ENCODE measurements around the gene NOD2. TPM values are rescaled to one million over a fixed set of nuclear protein-coding genes. Genes with fewer than 3 reads are reported as not detected.
A peak's percentile ranks its signal among the peaks of the same experiment; 100 is the strongest.

NOD2 gene
- total RNA-seq, 1 donor from 2014 or later: 2.9 TPM

GRCh38 chr16:50699326-50700159, 6.1 kb downstream of the NOD2 start:
- Mint-ChIP-seq H3K4me3 (peak overlapping the region; percentile 32), H3K4me1 (peaks cover 61% of the 10 kb centered on the region), H3K27me3 (no peaks in the 10 kb centered on the region), H3K27ac (peak overlapping the region; percentile 62), H3K36me3 (ENCODE audit: low read depth) (peaks cover 4% of the 10 kb centered on the region), H3K9me3 (peaks cover 6% of the 10 kb centered on the region)
- POLR2A ChIA-PET: interaction anchor here (0.7 to 3.9 kb wide), 3 partner anchors 15 to 42 kb away, joined by 3 to 34 read pairs (median 6); partner anchors contain the start of genes CYLD and SNX20
- TF ChIP-seq CTCF (IDR thresholded peaks at IDR 0.05): no peak
- ATAC-seq (ENCODE audit: low read depth): no peak
- DNase-seq: no peak
- CTCF ChIA-PET: interaction anchor here (0.6 kb wide), 1 partner anchor 346 kb away, joined by 3 read pairs; no protein-coding TSS in a partner anchor
- intact Hi-C loops (cut with micrococcal nuclease): no loop called here

GRCh38 chr16:50702725-50703124, 9.3 kb downstream of the NOD2 start:
- peaks cover 11% of the 10 kb centered on the region for H3K36me3 Mint-ChIP-seq (ENCODE audit: low read depth)
- H3K27me3 Mint-ChIP-seq: no peaks in the 10 kb centered on the region
- H3K4me3 Mint-ChIP-seq: no peak overlapping the region
- no peak overlapping the region for H3K27ac Mint-ChIP-seq
- no peak for ATAC-seq (ENCODE audit: low read depth)
- no peak for TF ChIP-seq CTCF (IDR thresholded peaks at IDR 0.05)
- ChIA-PET CTCF (interaction anchor here (0.9 kb wide), 1 partner anchor 104 kb away, joined by 3 read pairs; no protein-coding TSS in a partner anchor), POLR2A (interaction anchor here (1.4 to 2.1 kb wide), 3 partner anchors 14 to 39 kb away, joined by 3 to 5 read pairs (median 3); partner anchors contain the start of gene CYLD)
- peaks cover 20% of the 10 kb centered on the region for H3K9me3 Mint-ChIP-seq
- no peak for DNase-seq
- intact Hi-C loops (cut with micrococcal nuclease): no loop called here
- peaks cover 31% of the 10 kb centered on the region for H3K4me1 Mint-ChIP-seq

GRCh38 chr16:50704245-50704644, 10.8 kb downstream of the NOD2 start:
- CTCF ChIA-PET: no interaction called here
- no peak for TF ChIP-seq CTCF (IDR thresholded peaks at IDR 0.05)
- intact Hi-C loops (cut with micrococcal nuclease): no loop called here
- Mint-ChIP-seq H3K4me3 (no peak overlapping the region), H3K9me3 (peaks cover 20% of the 10 kb centered on the region), H3K27me3 (no peaks in the 10 kb centered on the region), H3K4me1 (peaks cover 27% of the 10 kb centered on the region), H3K27ac (no peak overlapping the region), H3K36me3 (ENCODE audit: low read depth) (peaks cover 11% of the 10 kb centered on the region)
- POLR2A ChIA-PET: interaction anchor here (1.4 kb wide), 1 partner anchor 12 kb away, joined by 3 read pairs; no protein-coding TSS in a partner anchor
- DNase-seq (no peak), ATAC-seq (ENCODE audit: low read depth) (no peak)

- Mint-ChIP-seq H3K9me3 (peaks cover 20% of the 10 kb centered on the region), H3K36me3 (ENCODE audit: low read depth) (peaks cover 11% of the 10 kb centered on the region), H3K27ac (no peak overlapping the region), H3K27me3 (no peaks in the 10 kb centered on the region), H3K4me1 (peaks cover 27% of the 10 kb centered on the region), H3K4me3 (no peak overlapping the region)
- DNase-seq (no peak), ATAC-seq (ENCODE audit: low read depth) (no peak)
- ChIA-PET POLR2A (no interaction called here), CTCF (no interaction called here)
- TF ChIP-seq CTCF (IDR thresholded peaks at IDR 0.05): no peak
- intact Hi-C loops (cut with micrococcal nuclease): no loop called here
These were observed 12.2 kb downstream of the NOD2 start for GRCh38 chr16:50705436-50706110.

- intact Hi-C loops (cut with micrococcal nuclease): no loop called here
- TF ChIP-seq CTCF (IDR thresholded peaks at IDR 0.05): no peak
These were observed 12.8 kb downstream of the NOD2 start for GRCh38 chr16:50706250-50706649.

More at GRCh38 chr16:50706250-50706649, 12.8 kb downstream of the NOD2 start:
- H3K27ac Mint-ChIP-seq: no peak overlapping the region
- H3K4me3 Mint-ChIP-seq: no peak overlapping the region
- no peak for DNase-seq
- ChIA-PET POLR2A (no interaction called here), CTCF (no interaction called here)
- H3K4me1 Mint-ChIP-seq: peaks cover 27% of the 10 kb centered on the region
- H3K9me3 Mint-ChIP-seq: peaks cover 20% of the 10 kb centered on the region
- no peaks in the 10 kb centered on the region for H3K27me3 Mint-ChIP-seq
- H3K36me3 Mint-ChIP-seq (ENCODE audit: low read depth): peaks cover 11% of the 10 kb centered on the region
- ATAC-seq (ENCODE audit: low read depth): no peak
